Nephron progenitor cell (in vitro differentiated cells): Measurements from ENCODE around the gene ARHGEF37.
"Not testable (repeated sequence)": the region's sequence is repeated elsewhere in the genome, so short reads cannot be mapped to it uniquely, and the experiment has no call there.

Experiments
- DNase-seq: peaks from one replicate; pipeline ENCODE4 v3.0.0; 2021
- H3K27ac Mint-ChIP-seq: 2 replicates; pipeline ENCODE4 v1.8.0; 2021; ENCODE audit warnings: mild to moderate bottlenecking, moderate library complexity, mixed read lengths
- H3K27me3 Mint-ChIP-seq: 2 replicates; pipeline ENCODE4 v1.8.0; 2021; ENCODE audit warnings: mild to moderate bottlenecking, low read depth, mixed read lengths; ENCODE audit not compliant: poor library complexity
- H3K36me3 Mint-ChIP-seq: 2 replicates; pipeline ENCODE4 v1.8.0; 2021; ENCODE audit warnings: low read depth, mixed read lengths
- H3K4me1 Mint-ChIP-seq: 2 replicates; pipeline ENCODE4 v1.8.0; 2021; ENCODE audit warnings: mixed read lengths
- H3K4me3 Mint-ChIP-seq: 2 replicates; pipeline ENCODE4 v1.8.0; 2021; ENCODE audit warnings: mild to moderate bottlenecking, moderate library complexity, mixed read lengths
- H3K9me3 Mint-ChIP-seq: 2 replicates; pipeline ENCODE4 v1.8.0; 2021; ENCODE audit warnings: mild to moderate bottlenecking, moderate library complexity, mixed read lengths
- TF ChIP-seq, protein P1 (sequence below): fragments of 200-600 bp; sonication (generic); IDR thresholded peaks from 2 replicates; pipeline ENCODE4 v1.5.0; 2021; ENCODE audit warnings: antibody characterized with exemption

The ARHGEF37 gene

DNA sequence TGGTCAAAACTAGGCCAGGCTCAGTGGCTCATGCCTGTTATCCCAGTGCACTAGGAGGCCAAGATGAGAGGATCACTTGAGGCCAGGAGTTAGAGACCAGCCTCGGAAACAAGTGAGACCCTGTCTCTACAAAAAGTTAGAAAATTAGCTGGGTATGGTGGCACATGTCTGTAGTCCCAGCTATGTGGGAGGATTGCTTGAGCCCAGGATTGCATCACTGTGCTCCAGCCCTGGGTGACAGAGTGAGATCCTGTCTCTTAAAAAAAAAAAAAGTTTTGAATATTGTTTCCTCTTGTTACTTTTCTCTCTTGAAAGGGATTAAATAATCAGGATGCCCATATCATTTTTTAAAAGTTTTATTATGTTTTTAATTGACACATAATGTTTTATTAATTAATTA lies 7.6 kb downstream of the ARHGEF37 start:
- H3K4me1 Mint-ChIP-seq, result no peaks in the 10 kb centered on the region
- H3K36me3 Mint-ChIP-seq, result no peaks in the 10 kb centered on the region
- H3K9me3 Mint-ChIP-seq, result no peaks in the 10 kb centered on the region
- peaks cover 16% of the 10 kb centered on the region for H3K27me3 Mint-ChIP-seq
- H3K27ac Mint-ChIP-seq, result no peak overlapping the region
- TF ChIP-seq, protein P1, sequence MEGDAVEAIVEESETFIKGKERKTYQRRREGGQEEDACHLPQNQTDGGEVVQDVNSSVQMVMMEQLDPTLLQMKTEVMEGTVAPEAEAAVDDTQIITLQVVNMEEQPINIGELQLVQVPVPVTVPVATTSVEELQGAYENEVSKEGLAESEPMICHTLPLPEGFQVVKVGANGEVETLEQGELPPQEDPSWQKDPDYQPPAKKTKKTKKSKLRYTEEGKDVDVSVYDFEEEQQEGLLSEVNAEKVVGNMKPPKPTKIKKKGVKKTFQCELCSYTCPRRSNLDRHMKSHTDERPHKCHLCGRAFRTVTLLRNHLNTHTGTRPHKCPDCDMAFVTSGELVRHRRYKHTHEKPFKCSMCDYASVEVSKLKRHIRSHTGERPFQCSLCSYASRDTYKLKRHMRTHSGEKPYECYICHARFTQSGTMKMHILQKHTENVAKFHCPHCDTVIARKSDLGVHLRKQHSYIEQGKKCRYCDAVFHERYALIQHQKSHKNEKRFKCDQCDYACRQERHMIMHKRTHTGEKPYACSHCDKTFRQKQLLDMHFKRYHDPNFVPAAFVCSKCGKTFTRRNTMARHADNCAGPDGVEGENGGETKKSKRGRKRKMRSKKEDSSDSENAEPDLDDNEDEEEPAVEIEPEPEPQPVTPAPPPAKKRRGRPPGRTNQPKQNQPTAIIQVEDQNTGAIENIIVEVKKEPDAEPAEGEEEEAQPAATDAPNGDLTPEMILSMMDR, result no peak
- DNase-seq, result no peak
- H3K4me3 Mint-ChIP-seq, result no peak overlapping the region

DNA sequence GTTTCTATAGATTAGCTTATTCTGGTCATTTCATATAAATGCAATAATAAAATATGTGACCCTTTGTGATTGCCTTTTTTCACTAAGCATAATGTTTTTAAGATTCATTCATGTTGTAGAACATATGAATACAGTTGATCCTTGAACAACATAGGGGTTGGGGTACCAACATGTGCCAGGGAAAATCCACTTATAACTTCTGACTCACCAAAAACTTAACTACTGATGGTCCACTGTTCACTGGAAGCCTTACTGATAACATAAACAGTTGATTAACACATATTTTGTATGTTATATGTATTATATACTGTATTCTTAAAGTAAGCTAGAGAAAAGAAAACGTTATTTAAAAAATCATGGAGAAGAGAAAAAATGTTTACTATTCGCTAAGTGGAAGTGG lies 12.1 kb downstream of the ARHGEF37 start:
- H3K36me3 Mint-ChIP-seq, result no peaks in the 10 kb centered on the region
- TF ChIP-seq, protein P1, result no peak
- H3K27ac Mint-ChIP-seq, result no peak overlapping the region
- peaks cover 21% of the 10 kb centered on the region for H3K27me3 Mint-ChIP-seq
- no peak for DNase-seq
- H3K4me3 Mint-ChIP-seq, result no peak overlapping the region
- H3K4me1 Mint-ChIP-seq, result no peaks in the 10 kb centered on the region
- no peaks in the 10 kb centered on the region for H3K9me3 Mint-ChIP-seq

- Mint-ChIP-seq H3K27ac (no peak overlapping the region), H3K9me3 (no peaks in the 10 kb centered on the region), H3K4me1 (no peaks in the 10 kb centered on the region), H3K36me3 (no peaks in the 10 kb centered on the region), H3K4me3 (no peak overlapping the region), H3K27me3 (peaks cover 21% of the 10 kb centered on the region)
- DNase-seq, result no peak
- TF ChIP-seq, protein P1, result no peak
Measured at GRCh38 chr5:149594206-149594895, 13.1 kb downstream of the ARHGEF37 start.

DNA sequence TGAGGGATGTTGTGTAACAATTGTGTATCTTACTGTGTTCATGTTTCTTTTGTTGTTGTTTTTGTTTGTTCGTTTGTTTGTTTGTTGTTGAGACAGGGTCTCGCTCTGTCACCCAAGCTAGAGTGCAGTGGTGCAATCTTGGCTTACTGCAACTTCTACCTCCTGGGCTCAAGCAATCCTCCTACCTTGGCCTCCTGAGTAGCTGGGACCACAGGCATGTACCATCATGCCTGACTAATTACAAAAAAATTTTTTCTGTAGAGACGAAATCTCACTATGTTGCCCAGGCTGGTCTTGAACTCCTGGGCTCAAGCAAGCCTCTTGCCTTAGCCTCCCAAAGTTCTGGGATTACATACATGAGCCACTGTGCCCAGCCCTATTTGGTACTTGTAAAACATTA lies 13.8 kb downstream of the ARHGEF37 start:
- H3K4me1 Mint-ChIP-seq, result not testable (repeated sequence)

GRCh38 chr5:149596712-149597111 lies 15.4 kb downstream of the ARHGEF37 start:
- DNase-seq, result no peak
- H3K27ac Mint-ChIP-seq, result no peak overlapping the region
- H3K36me3 Mint-ChIP-seq, result no peaks in the 10 kb centered on the region
- H3K9me3 Mint-ChIP-seq, result no peaks in the 10 kb centered on the region
- no peaks in the 10 kb centered on the region for H3K4me1 Mint-ChIP-seq
- H3K4me3 Mint-ChIP-seq, result no peak overlapping the region
- H3K27me3 Mint-ChIP-seq, result peaks cover 26% of the 10 kb centered on the region
- TF ChIP-seq, protein P1, result no peak

More for the DNA sequence above, 13.8 kb downstream of the ARHGEF37 start:
- not testable (repeated sequence) for DNase-seq, H3K9me3 Mint-ChIP-seq, H3K4me3 Mint-ChIP-seq, H3K36me3 Mint-ChIP-seq, H3K27ac Mint-ChIP-seq
- H3K27me3 Mint-ChIP-seq, result peaks cover 21% of the 10 kb centered on the region

- Mint-ChIP-seq H3K4me1 (no peaks in the 10 kb centered on the region), H3K27ac (no peak overlapping the region), H3K36me3 (no peaks in the 10 kb centered on the region), H3K27me3 (peaks cover 25% of the 10 kb centered on the region), H3K4me3 (no peak overlapping the region), H3K9me3 (no peaks in the 10 kb centered on the region)
- no peak for DNase-seq
- TF ChIP-seq, protein P1, result no peak
Measured at GRCh38 chr5:149597618-149598017, 16.3 kb downstream of the ARHGEF37 start.

- Mint-ChIP-seq H3K27ac (peak overlapping the region; percentile 49), H3K27me3 (peaks cover 22% of the 10 kb centered on the region)
- H3K4me3 Mint-ChIP-seq, H3K36me3 Mint-ChIP-seq, H3K9me3 Mint-ChIP-seq, DNase-seq, H3K4me1 Mint-ChIP-seq: not testable (repeated sequence)
Measured at GRCh38 chr5:149598234-149598633, 16.9 kb downstream of the ARHGEF37 start.
